ENCODE measurements around the gene NPAS3. TPM values are rescaled to one million over a fixed set of nuclear protein-coding genes. Genes with fewer than 3 reads are reported as not detected.

Gene NPAS3
- total RNA-seq, 1 donor from 2014 or later: 1.6 TPM

- Mint-ChIP-seq H3K27me3 (ENCODE audit: unreplicated experiment) (no peaks in the 10 kb centered on the region), H3K36me3 (ENCODE audit: low read depth, unreplicated experiment) (no peaks in the 10 kb centered on the region), H3K4me1 (ENCODE audit: unreplicated experiment) (peaks cover 6% of the 10 kb centered on the region), H3K27ac (ENCODE audit: unreplicated experiment) (no peak overlapping the region), H3K9me3 (ENCODE audit: unreplicated experiment) (no peaks in the 10 kb centered on the region), H3K4me3 (ENCODE audit: unreplicated experiment) (no peak overlapping the region)
- TF ChIP-seq CTCF (IDR thresholded peaks at IDR 0.05; ENCODE audit: unreplicated experiment): no peak
- no peak for DNase-seq (ENCODE audit: low spot score)
Measured at GRCh38 chr14:33291529-33292104, 352.9 kb downstream of the NPAS3 start.

DNA sequence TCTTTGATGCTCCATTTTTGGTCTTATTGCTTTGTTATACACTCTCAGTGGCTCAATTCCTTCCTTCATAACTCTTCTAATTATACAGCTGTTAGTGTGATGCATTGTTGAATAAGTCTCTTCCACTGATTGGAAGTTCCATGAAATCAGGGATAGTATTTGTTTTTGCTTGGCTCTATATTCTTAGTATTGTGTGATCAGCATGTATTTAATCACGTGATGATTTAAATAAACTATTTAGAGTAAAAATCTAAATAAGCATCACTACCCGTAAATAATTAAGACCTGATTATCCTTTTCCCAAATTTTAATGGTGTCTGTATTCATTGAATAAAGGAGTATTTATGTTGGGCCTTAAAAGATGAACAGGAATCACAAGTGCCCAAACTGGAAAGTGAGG, 355.7 kb downstream of the NPAS3 start:
- no peaks in the 10 kb centered on the region for H3K9me3 Mint-ChIP-seq (ENCODE audit: unreplicated experiment)
- DNase-seq (ENCODE audit: low spot score): no peak
- H3K27ac Mint-ChIP-seq (ENCODE audit: unreplicated experiment): no peak overlapping the region
- H3K36me3 Mint-ChIP-seq (ENCODE audit: low read depth, unreplicated experiment): no peaks in the 10 kb centered on the region
- TF ChIP-seq CTCF (IDR thresholded peaks at IDR 0.05; ENCODE audit: unreplicated experiment): no peak
- no peak overlapping the region for H3K4me3 Mint-ChIP-seq (ENCODE audit: unreplicated experiment)
- H3K4me1 Mint-ChIP-seq (ENCODE audit: unreplicated experiment): peaks cover 6% of the 10 kb centered on the region
- no peaks in the 10 kb centered on the region for H3K27me3 Mint-ChIP-seq (ENCODE audit: unreplicated experiment)

- no peaks in the 10 kb centered on the region for H3K27me3 Mint-ChIP-seq (ENCODE audit: unreplicated experiment)
- no peak overlapping the region for H3K27ac Mint-ChIP-seq (ENCODE audit: unreplicated experiment)
- no peak overlapping the region for H3K4me3 Mint-ChIP-seq (ENCODE audit: unreplicated experiment)
- no peaks in the 10 kb centered on the region for H3K4me1 Mint-ChIP-seq (ENCODE audit: unreplicated experiment)
- H3K36me3 Mint-ChIP-seq (ENCODE audit: low read depth, unreplicated experiment): no peaks in the 10 kb centered on the region
- TF ChIP-seq CTCF (IDR thresholded peaks at IDR 0.05; ENCODE audit: unreplicated experiment): no peak
- no peak for DNase-seq (ENCODE audit: low spot score)
- no peaks in the 10 kb centered on the region for H3K9me3 Mint-ChIP-seq (ENCODE audit: unreplicated experiment)
Measured at GRCh38 chr14:33297565-33297964, 358.9 kb downstream of the NPAS3 start.

DNA sequence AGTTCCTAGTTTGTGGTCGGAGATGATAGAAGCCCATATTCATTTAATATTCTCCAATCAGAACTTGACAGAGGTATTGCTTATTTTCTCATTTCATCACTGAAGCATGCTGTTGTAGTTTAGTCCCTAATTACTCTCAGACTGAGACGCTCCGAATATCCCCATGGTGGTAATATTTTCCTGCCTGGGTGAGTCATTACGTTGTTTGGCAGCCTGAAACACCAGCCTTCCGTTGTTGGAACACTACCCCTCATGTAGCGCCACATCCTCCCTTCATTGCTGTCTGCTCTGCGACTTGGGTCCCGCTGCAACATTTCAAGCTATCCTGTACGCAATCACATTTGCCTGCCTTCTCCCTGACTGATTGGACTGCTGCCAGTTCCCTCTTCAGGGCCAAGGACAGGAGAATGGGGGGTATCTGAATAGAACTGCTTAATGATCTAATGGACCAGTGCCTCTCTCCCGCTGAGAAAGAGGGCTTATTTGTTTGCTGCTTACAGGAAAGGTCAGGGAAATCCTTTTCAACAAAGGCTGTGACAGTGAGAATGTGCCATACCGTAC, 369.1 kb downstream of the NPAS3 start:
- peaks cover 17% of the 10 kb centered on the region for H3K4me1 Mint-ChIP-seq (ENCODE audit: unreplicated experiment)
- H3K36me3 Mint-ChIP-seq (ENCODE audit: low read depth, unreplicated experiment): no peaks in the 10 kb centered on the region
- H3K4me3 Mint-ChIP-seq (ENCODE audit: unreplicated experiment): no peak overlapping the region
- H3K9me3 Mint-ChIP-seq (ENCODE audit: unreplicated experiment): no peaks in the 10 kb centered on the region
- no peak for DNase-seq (ENCODE audit: low spot score)
- H3K27ac Mint-ChIP-seq (ENCODE audit: unreplicated experiment): no peak overlapping the region
- no peak for TF ChIP-seq CTCF (IDR thresholded peaks at IDR 0.05; ENCODE audit: unreplicated experiment)
- no peaks in the 10 kb centered on the region for H3K27me3 Mint-ChIP-seq (ENCODE audit: unreplicated experiment)

- H3K9me3 Mint-ChIP-seq (ENCODE audit: unreplicated experiment): no peaks in the 10 kb centered on the region
- peaks cover 17% of the 10 kb centered on the region for H3K4me1 Mint-ChIP-seq (ENCODE audit: unreplicated experiment)
- H3K36me3 Mint-ChIP-seq (ENCODE audit: low read depth, unreplicated experiment): no peaks in the 10 kb centered on the region
- DNase-seq (ENCODE audit: low spot score): no peak
- H3K27ac Mint-ChIP-seq (ENCODE audit: unreplicated experiment): no peak overlapping the region
- H3K27me3 Mint-ChIP-seq (ENCODE audit: unreplicated experiment): no peaks in the 10 kb centered on the region
- no peak for TF ChIP-seq CTCF (IDR thresholded peaks at IDR 0.05; ENCODE audit: unreplicated experiment)
- no peak overlapping the region for H3K4me3 Mint-ChIP-seq (ENCODE audit: unreplicated experiment)
Measured at GRCh38 chr14:33309106-33309505, 370.4 kb downstream of the NPAS3 start.
